B cell (primary cell): Measurements from ENCODE around the gene ATF3. TPM values are rescaled to one million over a fixed set of nuclear protein-coding genes. Genes with fewer than 3 reads are reported as not detected.

Experiments
- ATAC-seq: fragments of 200-7000 bp; cut with Tn5 transposase; one replicate; pipeline ENCODE4 v1.10.0; 2021; ENCODE audit warnings: low read depth, mild to moderate bottlenecking, moderate number of reproducible peaks, moderate library complexity
- CTCF ChIA-PET: fragments of 350-600 bp; sonication (Branson Sonifier 250); formaldehyde crosslinking; loops from one replicate; lab custom pipeline; 2021; ENCODE audit warnings: antibody characterized with exemption, inconsistent platforms; lab: Charles Lee
- POLR2A ChIA-PET: fragments of 350-600 bp; sonication (Branson Sonifier 250); formaldehyde crosslinking; loops from one replicate; lab custom pipeline; 2021; ENCODE audit warnings: antibody characterized with exemption; lab: Charles Lee
- DNase-seq: peaks from one replicate; pipeline ENCODE4 v3.0.0; 2013
- H2AFZ ChIP-seq: 2 replicates; pipeline ENCODE4 v1.6.1; 2012; ENCODE audit warnings: mild to moderate bottlenecking, low read depth, low read length; ENCODE audit not compliant: insufficient read depth, poor library complexity, severe bottlenecking
- H3K27ac ChIP-seq, 2 donors: 1 replicate in 1 of 2; 2 replicates in 1 of 2; pipeline ENCODE4 v1.5.1; 2012 to 2013; ENCODE audit warnings: low read length in 2 of 2, mild to moderate bottlenecking in 2 of 2, moderate library complexity in 1 of 2
- H3K27me3 ChIP-seq, 4 experiments: fragments of 200-600 bp in 1 of 4; sonication (generic) in 1 of 4; replicated peaks in 1 of 4; 1 replicate in 2 of 4; 2 replicates in 2 of 4; pipeline versions ENCODE4 v1.6.1 to v1.7.0; 2013 to 2016; ENCODE audit warnings: low read length in 3 of 4, mild to moderate bottlenecking in 2 of 4, mixed read lengths in 1 of 4, moderate library complexity in 1 of 4; ENCODE audit not compliant: insufficient read depth in 4 of 4, control insufficient read depth in 3 of 4; ENCODE audit errors: control extremely low read depth in 1 of 4
- H3K36me3 ChIP-seq, 2 experiments: replicated peaks in 1 of 2; 1 replicate in 1 of 2; 2 replicates in 1 of 2; pipeline versions ENCODE4 v1.6.1 to v1.7.1; 2013; ENCODE audit warnings: low read length in 1 of 2; ENCODE audit not compliant: insufficient read depth in 2 of 2, control insufficient read depth in 1 of 2; ENCODE audit errors: control extremely low read depth in 1 of 2, extremely low read depth in 1 of 2
- H3K4me1 ChIP-seq, 2 donors: fragments of 200-600 bp in 1 of 2; sonication (generic) in 1 of 2; 1 replicate in 1 of 2; 2 replicates in 1 of 2; pipeline versions ENCODE4 v1.5.1 to v1.6.1; 2013 to 2017; ENCODE audit warnings: low read length in 2 of 2; ENCODE audit not compliant: control insufficient read depth in 2 of 2, insufficient read depth in 2 of 2
- H3K4me2 ChIP-seq: replicated peaks from 2 replicates; pipeline ENCODE3; 2012; ENCODE audit warnings: mild to moderate bottlenecking, low read depth, low read length; ENCODE audit not compliant: poor library complexity, severe bottlenecking
- H3K4me3 ChIP-seq, 5 experiments: fragments of 200-600 bp in 1 of 5; sonication (generic) in 1 of 5; 1 replicate in 3 of 5; 2 replicates in 2 of 5; pipeline versions ENCODE4 v1.5.1 to v1.7.0; 2011 to 2016; ENCODE audit warnings: low read length in 4 of 5, mild to moderate bottlenecking in 4 of 5, low read depth in 2 of 5, control low read depth in 1 of 5, moderate library complexity in 1 of 5; ENCODE audit not compliant: insufficient read depth in 1 of 5; ENCODE audit errors: control extremely low read depth in 1 of 5, extremely low read depth in 1 of 5
- H3K79me2 ChIP-seq: fragments of 200-600 bp; sonication (generic); one replicate; pipeline ENCODE4 v1.6.0; 2016; ENCODE audit warnings: low read length; ENCODE audit not compliant: control insufficient read depth, insufficient read depth
- H3K9ac ChIP-seq: fragments of 200-600 bp; sonication (generic); 2 replicates; pipeline ENCODE4 v1.6.1; 2017; ENCODE audit warnings: mild to moderate bottlenecking, low read length, moderate library complexity
- H3K9me3 ChIP-seq, 3 donors: one replicate each; pipeline versions ENCODE4 v1.6.1 to v1.7.1; 2013; ENCODE audit warnings: low read length in 2 of 3; ENCODE audit not compliant: control insufficient read depth in 2 of 3, insufficient read depth in 1 of 3; ENCODE audit errors: control extremely low read depth in 1 of 3
- H4K20me1 ChIP-seq: 2 replicates; pipeline ENCODE4 v1.6.0; 2012; ENCODE audit warnings: mild to moderate bottlenecking, low read length; ENCODE audit not compliant: insufficient read depth, control insufficient read depth, poor library complexity, severe bottlenecking
- H3K27ac Mint-ChIP-seq: one replicate; pipeline ENCODE4 v1.8.0; 2021; ENCODE audit warnings: mixed read lengths
- H3K27me3 Mint-ChIP-seq: one replicate; pipeline ENCODE4 v1.8.0; 2021; ENCODE audit warnings: mixed read lengths
- H3K4me1 Mint-ChIP-seq: one replicate; pipeline ENCODE4 v1.8.0; 2021; ENCODE audit warnings: mixed read lengths
- H3K4me3 Mint-ChIP-seq: one replicate; pipeline ENCODE4 v1.8.0; 2021; ENCODE audit warnings: mixed read lengths
- H3K9me3 Mint-ChIP-seq: one replicate; pipeline ENCODE4 v1.8.0; 2022; ENCODE audit warnings: mixed read lengths; ENCODE audit not compliant: insufficient read depth
- EZH2 ChIP-seq: IDR thresholded peaks from 2 replicates; pipeline ENCODE4 v1.6.1; 2012; ENCODE audit warnings: borderline replicate concordance, low read depth, mild to moderate bottlenecking, moderate library complexity, low read length; ENCODE audit not compliant: insufficient read depth, poor library complexity, severe bottlenecking
- WGBS: methylation state at CpG from one replicate; pipeline ENCODE4 v1.1.5; 2013; ENCODE audit warnings: missing lambda C conversion rate; ENCODE audit not compliant: insufficient coverage; 5-methylcytosine and 5-hydroxymethylcytosine counted together
- intact Hi-C: fragments of 100-400 bp; cut with micrococcal nuclease; formaldehyde crosslinking; loops from one replicate; pipeline ENCODE4 v1.10.0; 2022
- polyA plus RNA-seq: library from polyadenylated mRNA; depleted of rRNA; stranded (reverse); fragments of >200 nt; gene quantifications from 2 replicates; pipeline ENCODE4 v1.2.3, GENCODE V29; 2012
- total RNA-seq, 2 donors: library from RNA; stranded (reverse); fragments of 120-200 nt in 1 of 2; gene quantifications; 1 replicate in 1 of 2; 2 replicates in 1 of 2; pipeline versions ENCODE4 v1.2.3 to v1.2.4, GENCODE V29; 2013 to 2022
- TF ChIP-seq, protein P1 (sequence below): fragments of 200-600 bp; IDR thresholded peaks from one replicate; pipeline ENCODE4 v1.8.0; 2022; ENCODE audit warnings: antibody characterized with exemption, mild to moderate bottlenecking

ATF3 gene
- total and polyA plus RNA-seq, 2 donors (not counting 1 experiment from before 2014, with no cell fraction given): 4.5 to 42.3 TPM

DNA sequence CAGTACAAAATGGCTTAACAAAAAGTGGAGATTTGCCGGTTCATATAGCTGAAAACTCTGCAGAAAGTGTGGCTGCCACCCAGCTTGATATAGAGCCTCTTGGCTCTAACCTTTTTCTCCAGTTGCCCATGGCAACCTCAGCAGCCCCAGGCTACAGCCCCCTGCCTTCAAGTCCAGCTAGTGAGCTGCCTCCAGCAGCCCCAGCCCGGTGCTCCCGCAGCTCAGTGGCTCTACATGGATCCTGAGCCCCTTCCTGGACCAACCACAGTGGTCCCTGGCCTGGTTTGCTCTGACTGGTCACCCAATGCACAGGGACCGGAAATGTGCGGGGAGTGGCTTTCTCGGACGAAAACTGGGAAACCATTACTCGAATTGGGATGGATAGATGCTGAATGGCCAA is 13.3 kb upstream of the ATF3 start:
- POLR2A ChIA-PET: no interaction called here

More for the DNA sequence above, 13.3 kb upstream of the ATF3 start:
- Histone ChIP-seq H3K27me3 (peaks cover 0 to 6% (median 1%) of the 10 kb centered on the region in 4 experiments), H3K36me3 (no peaks in the 10 kb centered on the region), H3K9me3 (no peaks in the 10 kb centered on the region), H3K9ac (no peak overlapping the region), H3K4me3 (no peak overlapping the region), H3K4me2 (no peak overlapping the region), H3K79me2 (no peaks in the 10 kb centered on the region), H3K27ac (no peak overlapping the region), H2AFZ (peak overlapping the region; percentile 65), H3K4me1 (peaks cover 11 to 12% of the 10 kb centered on the region in 2 donors), H4K20me1 (no peaks in the 10 kb centered on the region)
- no peak for ATAC-seq
- Mint-ChIP-seq H3K27me3 (peaks cover 20% of the 10 kb centered on the region), H3K4me1 (peaks cover 14% of the 10 kb centered on the region), H3K9me3 (no peaks in the 10 kb centered on the region), H3K4me3 (no peak overlapping the region), H3K27ac (no peak overlapping the region)
- 94% methylated on average over 8 of the region's 8 CpGs for WGBS
- intact Hi-C loops: no loop called here
- DNase-seq: no peak
- TF ChIP-seq, protein P1, sequence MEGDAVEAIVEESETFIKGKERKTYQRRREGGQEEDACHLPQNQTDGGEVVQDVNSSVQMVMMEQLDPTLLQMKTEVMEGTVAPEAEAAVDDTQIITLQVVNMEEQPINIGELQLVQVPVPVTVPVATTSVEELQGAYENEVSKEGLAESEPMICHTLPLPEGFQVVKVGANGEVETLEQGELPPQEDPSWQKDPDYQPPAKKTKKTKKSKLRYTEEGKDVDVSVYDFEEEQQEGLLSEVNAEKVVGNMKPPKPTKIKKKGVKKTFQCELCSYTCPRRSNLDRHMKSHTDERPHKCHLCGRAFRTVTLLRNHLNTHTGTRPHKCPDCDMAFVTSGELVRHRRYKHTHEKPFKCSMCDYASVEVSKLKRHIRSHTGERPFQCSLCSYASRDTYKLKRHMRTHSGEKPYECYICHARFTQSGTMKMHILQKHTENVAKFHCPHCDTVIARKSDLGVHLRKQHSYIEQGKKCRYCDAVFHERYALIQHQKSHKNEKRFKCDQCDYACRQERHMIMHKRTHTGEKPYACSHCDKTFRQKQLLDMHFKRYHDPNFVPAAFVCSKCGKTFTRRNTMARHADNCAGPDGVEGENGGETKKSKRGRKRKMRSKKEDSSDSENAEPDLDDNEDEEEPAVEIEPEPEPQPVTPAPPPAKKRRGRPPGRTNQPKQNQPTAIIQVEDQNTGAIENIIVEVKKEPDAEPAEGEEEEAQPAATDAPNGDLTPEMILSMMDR: no peak
- no peak for TF ChIP-seq EZH2
- CTCF ChIA-PET: no interaction called here
